GM23338 (cell line): ENCODE results near the gene DPY19L3. TPM values are rescaled to one million over a fixed set of nuclear protein-coding genes. Genes with fewer than 3 reads are reported as not detected.

ENCODE experiments used
- ATAC-seq: fragments of 200-7000 bp; cut with Tn5 transposase; 3 replicates; pipeline ENCODE4 v1.9.1; 2020
- DNase-seq: peaks from one replicate; pipeline ENCODE4 v3.0.0-alpha.2; 2015; ENCODE audit warnings: low spot score
- H2AFZ ChIP-seq: fragments of 200-600 bp; sonication (generic); 2 replicates; pipeline ENCODE4 v1.8.0; 2016; ENCODE audit warnings: antibody characterized with exemption, mild to moderate bottlenecking, moderate library complexity
- H3F3A ChIP-seq: fragments of 200-600 bp; sonication (generic); replicated peaks from 2 replicates; pipeline ENCODE4 v1.8.0; 2017; ENCODE audit warnings: antibody characterized with exemption, mixed run types, low read depth
- H3K27ac ChIP-seq: fragments of 200-600 bp; sonication (generic); 2 replicates; pipeline ENCODE4 v1.6.1; 2016; ENCODE audit warnings: low read depth
- H3K27me3 ChIP-seq: fragments of 200-600 bp; sonication (generic); 2 replicates; pipeline ENCODE4 v1.8.0; 2016; ENCODE audit warnings: mild to moderate bottlenecking, mixed run types, moderate library complexity; ENCODE audit not compliant: insufficient read depth
- H3K36me3 ChIP-seq: fragments of 200-600 bp; sonication (generic); 2 replicates; pipeline ENCODE4 v1.8.0; 2016; ENCODE audit warnings: mild to moderate bottlenecking; ENCODE audit not compliant: insufficient read depth
- H3K4me1 ChIP-seq: fragments of 200-600 bp; sonication (generic); 2 replicates; pipeline ENCODE4 v1.8.0; 2016; ENCODE audit warnings: mild to moderate bottlenecking, moderate library complexity; ENCODE audit not compliant: insufficient read depth
- H3K4me2 ChIP-seq: fragments of 200-600 bp; sonication (generic); 2 replicates; pipeline ENCODE4 v1.7.1; 2017; ENCODE audit warnings: mixed run types
- H3K4me3 ChIP-seq: fragments of 200-600 bp; sonication (generic); 2 replicates; pipeline ENCODE4 v1.6.1; 2016; ENCODE audit warnings: mixed run types
- H3K79me2 ChIP-seq: fragments of 200-600 bp; sonication (generic); replicated peaks from 2 replicates; pipeline ENCODE4 v1.8.0; 2017; ENCODE audit warnings: mild to moderate bottlenecking; ENCODE audit not compliant: insufficient read depth
- H3K9me2 ChIP-seq: fragments of 200-600 bp; sonication (generic); 2 replicates; pipeline ENCODE4 v1.8.0; 2017; ENCODE audit not compliant: insufficient read depth
- H4K20me1 ChIP-seq: fragments of 200-600 bp; sonication (generic); replicated peaks from 2 replicates; pipeline ENCODE4 v1.8.0; 2017; ENCODE audit warnings: mild to moderate bottlenecking; ENCODE audit not compliant: insufficient read depth
- H3K27ac Mint-ChIP-seq: 2 replicates; pipeline ENCODE4 v1.8.0; 2020; ENCODE audit warnings: inconsistent platforms, mild to moderate bottlenecking, moderate library complexity, mixed read lengths
- H3K27me3 Mint-ChIP-seq: 3 replicates; pipeline ENCODE4 v1.8.0; 2022; ENCODE audit warnings: low read depth, mild to moderate bottlenecking, moderate library complexity, mixed read lengths, inconsistent platforms; ENCODE audit not compliant: insufficient read depth, poor library complexity
- H3K36me3 Mint-ChIP-seq: 3 replicates; pipeline ENCODE4 v1.8.0; 2021; ENCODE audit warnings: low read depth, mild to moderate bottlenecking, inconsistent platforms, moderate library complexity, mixed read lengths
- H3K4me1 Mint-ChIP-seq: 3 replicates; pipeline ENCODE4 v1.8.0; 2020; ENCODE audit warnings: mild to moderate bottlenecking, inconsistent platforms, mixed read lengths
- H3K4me3 Mint-ChIP-seq: 3 replicates; pipeline ENCODE4 v1.8.0; 2021; ENCODE audit warnings: moderate library complexity, mild to moderate bottlenecking, inconsistent platforms, mixed read lengths
- H3K9me3 Mint-ChIP-seq: 3 replicates; pipeline ENCODE4 v1.8.0; 2020; ENCODE audit warnings: moderate library complexity, mild to moderate bottlenecking, inconsistent platforms, mixed read lengths
- CREB1 ChIP-seq: fragments of 250-450 bp; sonication (Bioruptor Pico); IDR thresholded peaks from 2 replicates; pipeline ENCODE4 v1.5.0; 2020; ENCODE audit warnings: low read depth, mild to moderate bottlenecking, moderate library complexity
- CTCF ChIP-seq, 2 experiments: fragments of 200-600 bp in 1 of 2; sonication (generic) in 1 of 2; conservative IDR thresholded peaks; 2 replicates each; pipeline versions ENCODE4 v1.5.1 to v1.6.1; 2016 to 2017; ENCODE audit warnings: antibody characterized with exemption in 2 of 2, low read depth in 2 of 2, mild to moderate bottlenecking in 2 of 2, moderate library complexity in 1 of 2
- ETS1 ChIP-seq: IDR thresholded peaks from 2 replicates; pipeline ENCODE4 v1.6.1; 2016; ENCODE audit warnings: antibody characterized with exemption
- EZH2phosphoT487 ChIP-seq: fragments of 200-600 bp; sonication (generic); IDR thresholded peaks from one replicate; pipeline ENCODE4 v1.8.1; 2018; ENCODE audit warnings: antibody characterized with exemption; ENCODE audit not compliant: unreplicated experiment
- JUNB ChIP-seq: IDR thresholded peaks from one replicate; pipeline ENCODE4 v1.6.1; 2016; ENCODE audit warnings: antibody characterized with exemption; ENCODE audit not compliant: unreplicated experiment
- NANOG ChIP-seq: IDR thresholded peaks from 2 replicates; pipeline ENCODE4 v1.6.1; 2016; ENCODE audit warnings: antibody characterized with exemption, borderline replicate concordance
- POLR2AphosphoS5 ChIP-seq: IDR thresholded peaks from 2 replicates; pipeline ENCODE4 v1.6.1; 2016; ENCODE audit warnings: antibody characterized with exemption, low read depth
- STAT1 ChIP-seq: IDR thresholded peaks from one replicate; pipeline ENCODE4 v1.6.1; 2016; ENCODE audit warnings: antibody characterized with exemption; ENCODE audit not compliant: unreplicated experiment
- ZNF331 ChIP-seq: fragments of 250-450 bp; sonication (Bioruptor Pico); IDR thresholded peaks from 2 replicates; pipeline ENCODE4 v1.5.0; 2020; ENCODE audit warnings: low read depth, mild to moderate bottlenecking, moderate library complexity
- ZNF462 ChIP-seq: fragments of 250-450 bp; sonication (Bioruptor Pico); IDR thresholded peaks from 2 replicates; pipeline ENCODE4 v1.5.0; 2020; ENCODE audit warnings: mild to moderate bottlenecking, moderate library complexity
- polyA plus RNA-seq: library from polyadenylated mRNA; unstranded; fragments of >200 nt; fragmentation: Nextera tagmentation; extraction: Ambion mirVana; gene quantifications from 2 replicates; pipeline ENCODE4 v1.2.1, GENCODE V29; 2016
- total RNA-seq: library from RNA; depleted of rRNA; stranded (reverse); fragments of >200 nt; shearing (Covaris generic); gene quantifications from 2 replicates; pipeline ENCODE4 v1.2.3, GENCODE V29; 2014
- TF ChIP-seq, protein P1 (sequence below): IDR thresholded peaks from one replicate; pipeline ENCODE4 v1.6.1; 2018; ENCODE audit warnings: antibody characterized with exemption; ENCODE audit not compliant: unreplicated experiment

DPY19L3 gene
- total and polyA plus RNA-seq, 2 experiments from 2014 or later, result 13.5 to 46.6 TPM

- TF ChIP-seq, protein P1, sequence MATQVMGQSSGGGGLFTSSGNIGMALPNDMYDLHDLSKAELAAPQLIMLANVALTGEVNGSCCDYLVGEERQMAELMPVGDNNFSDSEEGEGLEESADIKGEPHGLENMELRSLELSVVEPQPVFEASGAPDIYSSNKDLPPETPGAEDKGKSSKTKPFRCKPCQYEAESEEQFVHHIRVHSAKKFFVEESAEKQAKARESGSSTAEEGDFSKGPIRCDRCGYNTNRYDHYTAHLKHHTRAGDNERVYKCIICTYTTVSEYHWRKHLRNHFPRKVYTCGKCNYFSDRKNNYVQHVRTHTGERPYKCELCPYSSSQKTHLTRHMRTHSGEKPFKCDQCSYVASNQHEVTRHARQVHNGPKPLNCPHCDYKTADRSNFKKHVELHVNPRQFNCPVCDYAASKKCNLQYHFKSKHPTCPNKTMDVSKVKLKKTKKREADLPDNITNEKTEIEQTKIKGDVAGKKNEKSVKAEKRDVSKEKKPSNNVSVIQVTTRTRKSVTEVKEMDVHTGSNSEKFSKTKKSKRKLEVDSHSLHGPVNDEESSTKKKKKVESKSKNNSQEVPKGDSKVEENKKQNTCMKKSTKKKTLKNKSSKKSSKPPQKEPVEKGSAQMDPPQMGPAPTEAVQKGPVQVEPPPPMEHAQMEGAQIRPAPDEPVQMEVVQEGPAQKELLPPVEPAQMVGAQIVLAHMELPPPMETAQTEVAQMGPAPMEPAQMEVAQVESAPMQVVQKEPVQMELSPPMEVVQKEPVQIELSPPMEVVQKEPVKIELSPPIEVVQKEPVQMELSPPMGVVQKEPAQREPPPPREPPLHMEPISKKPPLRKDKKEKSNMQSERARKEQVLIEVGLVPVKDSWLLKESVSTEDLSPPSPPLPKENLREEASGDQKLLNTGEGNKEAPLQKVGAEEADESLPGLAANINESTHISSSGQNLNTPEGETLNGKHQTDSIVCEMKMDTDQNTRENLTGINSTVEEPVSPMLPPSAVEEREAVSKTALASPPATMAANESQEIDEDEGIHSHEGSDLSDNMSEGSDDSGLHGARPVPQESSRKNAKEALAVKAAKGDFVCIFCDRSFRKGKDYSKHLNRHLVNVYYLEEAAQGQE, result no peak
- no peak for TF ChIP-seq ETS1
Observed at GRCh38 chr19:32437096-32437495, 31.5 kb downstream of the DPY19L3 start (continued).

GRCh38 chr19:32438751-32439150, 33.2 kb downstream of the DPY19L3 start:
- no peaks in the 10 kb centered on the region for H3K27me3 Mint-ChIP-seq
- no peaks in the 10 kb centered on the region for H3K79me2 ChIP-seq
- H3K27ac ChIP-seq, result no peak overlapping the region
- no peak overlapping the region for H3K4me2 ChIP-seq
- no peaks in the 10 kb centered on the region for H3K9me2 ChIP-seq
- H3K4me3 ChIP-seq, result no peak overlapping the region
- H3K27me3 ChIP-seq, result no peaks in the 10 kb centered on the region
- H3K4me3 Mint-ChIP-seq, result no peak overlapping the region
- no peaks in the 10 kb centered on the region for H3K4me1 Mint-ChIP-seq
- H2AFZ ChIP-seq, result no peak overlapping the region
- peaks cover 3% of the 10 kb centered on the region; the same call in 1 of the 2 replicates for H4K20me1 ChIP-seq
- no peak for ATAC-seq
- no peaks in the 10 kb centered on the region for H3F3A ChIP-seq
- H3K9me3 Mint-ChIP-seq, result no peaks in the 10 kb centered on the region
- no peak for DNase-seq
- peaks cover 49% of the 10 kb centered on the region for H3K36me3 Mint-ChIP-seq
- H3K36me3 ChIP-seq, result peaks cover 23% of the 10 kb centered on the region
- no peaks in the 10 kb centered on the region for H3K4me1 ChIP-seq
- no peak overlapping the region for H3K27ac Mint-ChIP-seq
- TF ChIP-seq POLR2AphosphoS5 (no peak), CREB1 (CRISPR knock-in tag) (no peak), EZH2phosphoT487 (no peak), CTCF (conservative IDR thresholded peaks at IDR 0.05; ENCODE audit: low read depth in 2 of 2) (no peak), NANOG (no peak), STAT1 (no peak), ZNF462 (CRISPR knock-in tag) (no peak), ZNF331 (CRISPR knock-in tag) (no peak), JUNB (no peak)
